ENCODE measurements around the gene SUMO2.
"Not testable (repeated sequence)": the region's sequence is repeated elsewhere in the genome, so short reads cannot be mapped to it uniquely, and the experiment has no call there.

Gene SUMO2
- 62.4 to 88.1 reads per million in 2 donors for total RNA-seq

DNA sequence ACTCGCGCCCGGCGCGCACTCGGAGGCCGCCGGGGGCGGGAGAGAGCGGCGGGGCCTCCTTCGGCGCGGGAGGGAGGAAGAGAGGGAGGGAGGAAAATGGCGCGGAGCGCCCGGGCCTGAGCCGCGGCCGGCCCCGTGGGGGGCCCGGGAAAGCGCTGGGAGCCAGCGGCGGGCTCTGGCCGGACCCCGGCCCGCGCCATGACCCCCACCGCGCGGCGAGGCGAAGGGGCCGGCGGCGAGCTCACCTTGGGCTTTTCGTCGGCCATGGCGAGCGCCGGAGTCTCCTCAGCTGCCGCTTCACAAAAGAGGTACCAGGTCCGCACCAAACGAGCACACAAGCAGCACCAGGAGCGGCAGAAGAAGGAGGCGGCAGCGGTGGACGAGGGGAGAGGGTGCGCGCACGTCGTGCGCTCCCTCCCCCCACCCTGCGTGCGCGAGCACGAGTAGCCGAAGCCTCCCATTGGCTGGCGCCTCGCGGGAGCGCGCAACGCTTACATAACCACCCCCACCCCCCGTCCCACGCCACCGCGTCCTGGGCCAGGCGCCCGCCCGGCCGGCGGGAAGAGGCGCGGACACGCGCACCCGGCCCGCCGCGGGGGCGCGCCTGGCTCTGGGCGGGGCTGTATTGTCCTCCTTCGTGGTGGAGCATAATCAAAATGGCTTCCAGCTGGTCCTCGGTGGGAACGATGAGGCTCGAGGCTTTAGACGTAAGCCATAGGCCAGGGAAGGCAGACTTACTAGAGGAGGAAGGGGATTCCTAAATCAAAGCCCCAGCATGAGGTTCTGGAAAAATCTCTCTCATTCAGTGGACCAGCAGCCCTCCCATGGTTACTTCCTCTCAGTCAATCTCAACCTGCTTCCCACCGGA, at the start of gene SUMO2:
SUMO2 (minus strand) TSS at position 391 of the 868 bp plus-strand sequence; CDS start at position 266, 125 bp downstream.
- peak; percentile 89 to 98 (median 94) for DNase-seq

DNA sequence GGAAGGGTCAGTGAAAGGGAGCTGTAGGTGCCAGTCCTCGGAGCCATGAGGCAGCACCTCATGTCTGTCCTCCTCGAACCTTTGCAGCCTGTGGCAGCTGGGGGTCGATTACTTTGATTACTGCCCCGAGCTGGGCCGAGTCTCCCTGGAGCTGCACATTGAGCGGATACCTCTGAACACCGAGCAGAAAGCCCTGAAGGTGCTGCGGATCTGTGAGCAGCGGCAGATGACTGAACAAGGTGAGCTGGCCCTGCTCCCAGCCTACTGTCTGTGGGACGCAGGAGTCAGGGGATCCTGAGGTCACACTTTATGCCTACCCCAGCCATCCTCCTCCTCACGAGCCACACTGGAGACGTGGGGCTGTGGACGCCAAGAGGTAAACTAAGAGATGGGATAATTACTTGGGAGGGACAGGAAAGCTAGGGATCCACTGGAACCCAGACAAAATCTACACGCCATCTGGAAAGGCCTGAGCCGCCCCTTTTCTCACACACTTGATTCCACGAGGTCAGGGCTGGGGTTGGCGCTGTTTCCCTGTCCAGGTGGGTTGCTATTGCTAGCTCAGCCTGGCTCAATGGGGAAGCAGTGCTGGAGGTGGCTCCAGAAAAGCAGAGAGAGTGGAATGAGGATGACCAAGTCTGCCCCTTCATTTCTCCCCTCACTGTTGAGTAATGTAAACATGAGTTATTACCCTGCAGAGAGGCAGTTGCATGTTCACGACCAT, 49.1 kb upstream of the SUMO2 start:
- DNase-seq: no peak

DNA sequence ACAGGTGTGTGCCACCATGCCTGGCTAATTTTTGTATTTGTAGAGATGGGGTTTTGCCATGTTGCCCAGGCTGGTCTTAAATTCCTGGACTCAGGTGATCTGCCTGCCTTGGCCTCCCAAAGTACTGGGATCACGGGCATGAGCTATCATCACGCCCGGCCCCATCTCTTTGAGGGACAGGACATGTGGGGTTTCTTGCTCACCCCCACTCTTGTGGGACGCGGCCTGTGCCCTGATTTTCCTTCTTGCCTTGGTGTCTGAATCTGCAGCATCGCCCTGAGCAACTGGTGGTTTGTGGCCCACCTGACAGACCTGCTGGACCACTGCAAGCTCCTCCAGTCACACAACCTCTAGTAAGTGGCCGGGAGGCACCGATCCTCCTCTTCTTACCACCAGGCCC, 48.3 kb upstream of the SUMO2 start:
- no peak for DNase-seq

DNA sequence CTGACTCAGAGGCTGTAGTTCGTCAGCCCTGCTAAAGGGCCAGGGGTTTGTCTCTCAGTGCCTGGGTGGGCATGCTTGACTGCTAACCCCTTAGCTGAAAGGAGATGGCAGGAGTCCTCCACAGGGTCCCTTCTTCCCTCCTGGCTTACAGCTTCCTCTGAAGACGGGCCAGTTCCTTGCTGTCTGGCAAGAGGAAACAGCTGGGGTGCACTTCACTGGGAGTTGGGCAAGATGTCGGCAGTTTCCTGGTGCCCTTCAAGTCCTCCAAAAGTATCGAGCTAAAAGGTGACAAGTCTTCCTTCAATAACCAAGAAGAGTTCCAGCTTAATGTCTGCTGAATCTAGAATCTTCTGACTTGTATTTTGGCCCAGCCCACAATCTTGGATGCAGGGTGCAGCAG, 46.1 kb upstream of the SUMO2 start:
- DNase-seq: no peak

DNA sequence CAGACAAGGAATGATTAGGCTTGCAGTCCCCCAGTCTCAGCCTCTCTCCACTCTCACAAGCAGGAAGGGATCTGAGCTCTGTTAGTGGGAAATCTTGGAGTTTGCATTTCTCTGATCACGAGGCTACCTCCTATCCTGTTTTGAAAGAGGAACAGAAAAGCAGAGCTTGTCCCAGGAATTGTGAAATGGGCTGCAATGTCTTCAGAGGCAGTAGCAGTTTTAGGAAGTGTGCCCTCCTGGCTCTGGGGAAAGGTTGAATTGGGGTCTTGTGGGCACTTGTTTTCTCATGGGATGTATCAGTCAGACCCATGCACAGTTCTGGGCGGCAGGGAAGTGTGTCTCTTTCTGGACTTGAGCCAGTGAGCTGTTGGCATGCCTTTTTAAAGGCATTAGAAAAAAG, 45.5 kb upstream of the SUMO2 start:
- no peak for DNase-seq

DNA sequence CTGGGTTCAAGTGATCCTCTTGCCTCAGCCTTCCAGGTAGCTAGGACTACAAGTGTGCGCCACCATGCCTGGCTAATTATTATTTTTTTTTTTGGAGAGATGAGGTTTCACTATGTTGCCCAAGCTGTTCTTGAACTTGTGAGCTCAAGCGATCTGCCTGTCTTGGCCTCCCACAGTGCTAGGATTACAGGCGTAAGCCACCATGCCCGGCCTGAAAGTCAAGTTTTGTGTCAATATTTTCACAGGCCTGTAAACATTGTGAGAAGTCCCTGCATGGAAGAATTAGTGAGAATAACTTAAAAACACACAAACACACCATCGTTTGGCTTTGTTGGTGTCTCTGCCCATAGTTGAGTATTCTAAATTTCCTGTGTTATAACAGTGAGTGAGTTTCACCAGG, 45.0 kb upstream of the SUMO2 start:
- DNase-seq: no peak

DNA sequence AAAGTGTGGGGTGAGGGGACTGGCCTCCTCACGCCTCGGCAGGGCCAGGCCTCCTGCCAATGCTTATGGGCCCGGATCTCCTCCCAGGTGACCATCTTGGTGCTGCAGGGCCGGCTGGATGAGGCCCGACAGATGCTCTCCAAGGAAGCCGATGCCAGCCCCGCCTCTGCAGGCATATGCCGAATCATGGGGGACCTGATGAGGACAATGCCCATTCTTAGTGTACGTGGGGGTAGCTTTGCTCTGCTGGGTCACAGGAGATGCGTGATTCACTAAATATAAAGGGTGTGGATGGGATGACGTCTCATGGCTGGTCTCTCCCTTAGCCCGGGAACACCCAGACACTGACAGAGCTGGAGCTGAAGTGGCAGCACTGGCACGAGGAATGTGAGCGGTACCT, 42.3 kb upstream of the SUMO2 start:
- no peak for DNase-seq

DNA sequence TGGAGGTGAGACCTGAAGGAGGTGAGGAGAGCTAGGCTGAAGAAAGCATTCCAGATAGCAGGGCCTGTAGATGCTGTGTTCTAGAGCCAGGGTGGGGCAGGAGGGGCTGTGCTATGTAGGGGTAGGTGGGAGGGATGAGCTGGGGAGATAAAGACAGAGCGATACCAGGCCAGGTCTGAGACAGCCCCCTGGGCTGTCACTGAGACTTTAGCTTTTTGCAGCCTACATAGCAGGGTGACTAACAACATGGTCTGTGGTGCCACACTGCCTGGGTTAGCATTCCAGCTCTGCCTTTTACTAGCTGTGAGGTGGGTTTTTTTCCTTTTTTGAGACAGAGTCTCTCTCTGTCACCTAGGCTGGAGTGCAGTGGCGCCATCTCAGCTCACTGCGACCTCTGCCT, 37.1 kb upstream of the SUMO2 start:
- no peak for DNase-seq

DNA sequence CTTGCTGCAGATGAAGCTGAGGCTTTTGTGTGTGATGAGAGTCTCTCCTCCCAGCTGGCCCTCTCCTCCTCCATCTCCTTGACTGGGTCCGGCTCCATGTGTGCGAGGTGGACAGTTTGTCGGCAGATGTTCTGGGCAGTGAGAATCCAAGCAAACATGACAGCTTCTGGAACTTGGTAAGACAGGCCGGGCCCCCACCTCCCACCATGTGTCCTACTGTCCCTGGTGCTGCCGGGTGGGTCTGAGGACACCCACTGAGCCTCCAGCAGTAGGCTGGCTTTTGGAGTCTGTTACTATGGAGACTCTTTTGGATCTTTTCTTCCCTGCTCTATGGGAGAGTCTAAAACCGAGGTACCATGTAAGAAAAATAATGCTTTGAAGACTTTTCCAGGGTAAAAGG, 35.4 kb upstream of the SUMO2 start:
- DNase-seq: no peak

DNA sequence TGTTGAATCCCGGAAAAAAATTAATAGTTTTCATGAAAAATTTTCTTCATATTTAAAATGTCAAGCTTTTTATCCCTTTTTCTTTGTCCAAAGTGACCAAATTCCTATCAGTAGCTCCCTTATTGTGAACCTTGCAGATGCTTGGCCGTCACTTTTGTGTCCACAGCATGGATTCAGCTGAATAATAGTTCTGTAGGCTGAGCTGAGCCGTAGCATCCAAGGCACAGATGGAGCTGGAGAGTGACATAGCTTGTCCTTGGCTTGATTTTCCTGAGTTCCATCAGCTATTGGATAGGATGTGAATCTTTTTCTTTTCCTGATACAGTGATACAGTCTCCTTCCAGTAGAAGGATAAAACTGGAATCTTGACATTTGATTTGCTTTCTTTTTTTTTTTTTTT, 26.3 kb upstream of the SUMO2 start:
- DNase-seq: no peak

DNA sequence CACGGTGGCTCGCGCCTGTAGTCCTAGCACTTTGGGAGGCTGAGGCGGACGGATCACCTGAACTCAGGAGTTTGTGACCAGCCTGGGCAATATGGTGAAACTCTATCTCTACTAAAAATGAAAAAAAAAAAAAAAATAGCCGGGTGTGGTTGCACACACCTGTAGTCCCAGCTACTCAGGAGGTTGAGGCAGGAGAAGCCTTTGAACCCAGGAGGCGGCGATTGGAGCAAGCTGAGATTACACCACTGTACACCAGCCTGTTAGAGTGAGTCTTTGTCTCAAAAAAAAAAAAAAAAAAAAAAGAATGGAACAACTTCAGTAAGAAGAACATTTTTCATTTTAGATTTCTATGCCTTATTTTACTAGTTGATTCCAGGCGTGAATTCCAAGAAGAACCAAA, 25.4 kb upstream of the SUMO2 start:
- no peak for DNase-seq

DNA sequence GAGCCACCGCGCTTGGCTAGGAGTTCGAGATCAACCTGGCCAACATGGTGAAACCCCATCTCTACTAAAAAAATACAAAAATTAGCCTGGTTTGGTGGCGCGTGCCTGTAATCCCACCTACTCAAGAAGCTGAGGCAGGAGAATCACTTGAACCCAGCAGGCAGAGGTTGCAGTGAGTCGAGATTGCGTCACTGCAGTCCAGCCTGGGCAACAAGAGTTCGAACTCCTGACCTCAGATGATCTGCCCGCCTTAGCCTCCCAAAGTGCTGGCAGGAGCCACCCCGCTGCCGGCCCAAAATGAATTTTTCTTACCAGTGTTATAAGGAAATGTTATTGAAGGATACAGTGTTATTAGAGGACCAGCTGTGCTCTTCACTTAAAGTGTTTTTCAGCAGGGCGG, 25.0 kb upstream of the SUMO2 start:
- DNase-seq: no peak

DNA sequence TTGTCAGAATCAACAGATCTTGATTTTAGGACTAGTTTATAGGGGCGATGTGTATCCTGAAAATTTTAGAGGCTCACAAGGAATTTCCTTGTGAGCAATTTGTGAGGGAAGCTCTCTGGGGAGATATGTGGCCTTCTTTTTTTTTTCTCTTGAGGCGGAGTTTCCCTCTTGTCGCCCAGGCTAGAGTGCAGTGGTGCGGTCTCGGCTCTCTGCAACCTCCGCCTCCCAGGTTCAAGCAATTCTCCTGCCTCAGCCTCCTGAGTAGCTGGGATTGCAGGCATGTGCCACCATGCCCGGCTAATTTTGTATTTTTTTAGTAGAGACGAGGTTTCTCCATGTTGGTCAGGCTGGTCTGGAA, 24.3 kb upstream of the SUMO2 start:
- DNase-seq: not testable (repeated sequence)

DNA sequence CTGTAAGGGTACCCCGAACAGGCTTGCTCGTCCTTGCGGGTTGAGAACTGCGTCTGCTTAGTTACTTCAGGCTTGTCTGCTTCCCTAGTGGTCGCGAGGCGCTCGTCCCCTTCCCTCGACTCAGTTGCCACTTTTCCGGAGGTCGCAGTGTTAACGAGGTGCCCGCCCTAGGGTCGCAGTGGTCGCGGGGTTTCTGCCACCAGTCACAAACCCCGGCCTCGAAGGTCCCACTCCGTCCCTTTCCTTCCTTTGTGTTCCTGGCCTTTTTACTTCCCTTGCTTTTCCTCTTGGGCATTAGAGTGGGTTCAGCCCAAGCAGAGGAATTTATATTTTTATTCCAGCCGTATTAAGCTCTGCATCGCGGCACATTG, 23.0 kb upstream of the SUMO2 start:
- no peak for DNase-seq

DNA sequence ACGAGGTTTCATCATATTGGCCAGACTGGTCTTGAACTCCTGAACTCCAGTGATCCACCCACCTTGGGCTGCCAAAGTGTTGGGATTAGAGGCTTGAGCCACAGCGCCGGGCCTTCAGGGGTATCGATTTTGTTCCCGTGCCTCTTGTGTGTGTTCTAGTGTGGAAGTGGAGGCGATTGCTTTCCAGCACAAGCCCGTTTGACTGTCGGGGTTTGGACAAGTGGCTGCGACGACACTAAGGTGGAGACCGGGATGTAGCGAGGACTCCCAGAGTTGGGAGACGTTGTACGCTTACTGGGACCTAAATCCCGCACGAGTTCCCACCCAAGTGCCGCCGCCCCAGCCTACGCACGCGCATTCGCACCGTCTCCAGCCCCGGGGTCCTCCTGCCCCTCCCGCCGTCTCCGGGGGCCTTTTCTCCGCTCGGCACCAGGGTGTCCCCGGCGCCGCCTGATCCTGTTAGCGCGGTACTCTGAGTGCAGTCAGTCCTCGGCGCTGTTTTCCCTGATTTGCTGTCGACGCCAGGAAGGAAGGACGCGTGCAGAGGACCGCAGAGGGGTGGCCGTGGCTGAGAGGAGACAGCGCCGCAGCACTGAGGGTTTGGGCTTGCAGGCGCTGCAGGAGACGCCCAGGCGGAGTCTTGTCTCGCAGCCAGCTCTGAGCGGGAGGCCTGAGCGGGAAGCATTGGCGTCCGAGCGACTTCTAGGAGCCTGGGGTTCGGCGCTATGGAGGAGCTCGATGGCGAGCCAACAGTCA, 22.5 kb upstream of the SUMO2 start, which contains the start of gene NUP85:
NUP85 (plus strand) TSS at position 643 of the 756 bp plus-strand sequence; CDS start at position 726, 83 bp downstream.
- peak; percentile 84 to 91 (median 87) for DNase-seq

DNA sequence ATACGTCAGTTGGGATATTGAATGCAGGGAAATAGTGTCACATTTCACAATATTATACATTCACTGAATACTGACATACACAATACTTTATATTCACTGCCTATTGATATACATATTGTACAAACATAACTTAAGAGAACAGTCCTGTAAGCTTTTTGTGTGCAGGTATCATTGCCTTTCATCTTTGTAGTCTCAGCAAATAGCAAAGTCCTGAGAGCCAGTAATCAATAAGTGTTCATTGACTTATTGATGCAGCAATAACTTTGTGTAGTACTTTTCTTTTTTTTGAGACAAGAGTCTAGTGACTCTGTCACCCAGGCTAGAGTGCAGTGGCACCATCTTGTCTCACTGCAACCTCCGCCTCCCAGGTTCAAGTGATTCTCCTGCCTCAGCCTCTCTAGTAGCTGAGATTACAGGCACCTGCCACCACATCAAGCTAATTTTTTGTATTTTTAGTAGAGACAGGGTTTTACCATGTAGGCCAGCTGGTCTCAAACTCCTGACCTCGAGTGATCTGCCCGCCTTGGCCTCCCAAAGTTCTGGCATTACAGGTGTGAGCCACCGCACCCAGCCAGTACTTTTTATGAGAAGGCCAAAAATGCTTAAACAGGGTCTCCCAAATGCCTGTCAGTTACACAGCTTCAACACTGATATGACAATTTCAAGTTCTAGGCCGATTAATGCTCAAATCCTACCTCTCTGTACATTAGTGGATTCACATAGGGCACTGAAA, 17.3 kb upstream of the SUMO2 start:
- no peak for DNase-seq

DNA sequence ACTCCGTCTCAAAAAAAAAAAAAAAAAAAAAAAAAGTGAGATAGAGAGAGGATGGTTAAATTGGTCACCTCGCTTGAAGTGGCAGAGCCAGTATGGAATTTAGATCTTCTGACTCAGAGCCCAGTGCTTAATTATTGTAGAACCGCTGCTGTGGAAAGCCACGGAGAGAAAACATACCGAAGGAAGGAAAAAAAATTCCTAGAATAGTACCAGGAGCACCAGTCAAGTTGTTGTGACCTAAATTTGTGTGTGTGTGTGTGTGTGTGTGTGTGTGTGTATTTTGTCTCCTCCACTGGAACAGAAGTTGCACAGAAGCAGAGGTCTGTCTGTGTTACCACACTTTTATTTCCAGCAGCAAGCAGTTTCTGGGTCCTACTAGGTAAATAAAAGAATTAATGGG, 12.1 kb upstream of the SUMO2 start:
- DNase-seq: no peak

DNA sequence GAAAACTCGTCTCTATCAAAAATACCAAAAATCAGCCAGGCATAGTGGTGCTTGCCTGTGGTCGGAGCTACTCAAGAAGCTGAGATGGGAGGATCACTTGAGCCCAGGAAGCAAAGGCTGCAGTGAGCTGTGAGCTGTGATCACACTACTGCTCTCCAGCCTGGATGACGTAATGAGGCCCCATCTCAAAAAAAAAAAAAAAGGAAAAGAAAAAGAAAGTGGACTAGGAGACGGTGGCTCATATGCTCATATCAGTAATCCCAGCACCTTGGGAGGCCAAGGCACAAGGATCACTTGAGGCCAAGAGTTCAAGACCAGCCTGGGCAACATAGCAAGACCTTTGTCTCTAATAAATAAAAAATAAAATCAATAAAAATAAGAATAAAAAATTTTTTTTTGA, 8.8 kb upstream of the SUMO2 start:
- DNase-seq: no peak

DNA sequence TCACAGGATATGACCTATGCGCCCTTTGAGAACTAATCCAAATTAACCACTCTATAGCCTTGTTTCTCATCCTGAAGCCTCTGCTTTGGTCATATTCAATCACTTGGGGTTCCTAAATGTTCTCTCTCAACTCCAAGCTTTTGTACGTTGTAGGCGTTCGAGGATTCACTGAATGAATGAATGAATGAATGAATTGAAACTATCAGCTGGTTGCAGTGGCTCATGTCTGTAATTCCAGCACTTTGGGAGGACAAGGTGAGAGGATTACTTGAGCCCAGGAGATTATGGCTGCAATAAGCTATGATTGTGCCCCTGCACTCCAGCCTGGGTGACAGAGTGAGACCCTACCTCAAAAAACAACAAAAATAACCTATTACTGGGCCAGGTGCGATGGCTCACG, 5.9 kb upstream of the SUMO2 start:
- DNase-seq: no peak

DNA sequence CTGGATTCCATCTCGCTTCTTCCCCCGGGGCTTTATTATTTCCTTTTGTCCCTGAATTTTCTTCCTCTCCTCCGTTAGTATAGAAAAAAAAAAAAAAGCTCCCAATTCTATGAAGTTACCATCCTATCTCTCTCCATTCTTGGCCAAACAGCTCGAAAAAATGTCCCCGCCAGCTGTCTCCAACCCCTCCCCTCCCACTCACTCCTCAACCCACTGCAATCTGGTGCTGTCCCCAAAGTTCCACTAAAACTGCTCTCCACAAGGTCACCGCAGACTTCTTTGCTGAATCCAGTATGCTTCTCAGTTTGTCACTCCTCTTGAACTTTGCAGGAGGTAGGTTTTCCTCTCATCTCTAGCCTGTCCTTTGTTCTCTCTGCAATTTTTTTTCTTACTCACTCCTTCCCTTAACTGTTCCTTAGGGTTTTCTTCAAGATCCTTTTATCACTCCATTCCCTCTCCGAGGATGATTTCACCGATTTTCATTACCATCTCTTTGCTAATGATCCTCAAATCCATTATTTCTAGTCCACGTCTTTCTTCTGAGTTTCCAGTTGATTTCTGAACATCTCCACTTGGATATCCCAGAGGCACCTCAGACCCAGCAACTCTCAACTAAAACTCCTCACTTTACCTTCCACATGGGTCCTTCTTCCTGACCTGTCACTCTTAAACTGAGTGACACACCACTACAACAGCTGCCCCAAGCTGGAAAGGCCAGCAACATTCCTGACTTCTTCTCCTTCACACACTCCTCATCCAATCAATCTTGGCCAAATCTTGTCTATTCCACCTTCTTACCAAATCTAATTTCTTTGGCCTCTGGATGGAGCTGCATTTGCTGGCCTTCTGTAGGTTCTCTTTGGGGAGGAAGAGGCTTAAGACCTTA, 1.5 kb upstream of the SUMO2 start:
- DNase-seq: no peak

DNA sequence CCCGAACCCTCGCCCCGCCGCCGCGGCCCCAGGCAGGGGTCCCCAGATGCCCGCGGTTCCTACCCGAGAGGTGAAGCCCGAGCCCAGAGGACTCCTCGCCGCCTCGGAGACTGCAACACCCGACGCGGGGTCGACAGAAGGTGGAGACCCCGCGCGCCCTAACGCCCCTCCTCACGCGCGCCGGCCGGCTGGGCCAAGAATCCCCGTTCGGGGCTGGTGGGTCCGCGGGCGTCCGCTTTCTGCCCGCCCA, 515 bp downstream of the SUMO2 start:
- DNase-seq: no peak
